HepG2 (cell line): ENCODE data around the gene ZNF30. TPM values are rescaled to one million over a fixed set of nuclear protein-coding genes. Genes with fewer than 3 reads are reported as not detected.

Experiments used
- AHR ChIP-seq: IDR thresholded peaks from 2 replicates; pipeline ENCODE4 v1.6.1; 2018; ENCODE audit warnings: missing genetic modification reagents, missing compliant biosample characterization
- ASH2L ChIP-seq: fragments of 300-600, 200-600 bp; sonication (generic); IDR thresholded peaks from 2 replicates; pipeline ENCODE4 v1.7.0; 2017; ENCODE audit warnings: low read depth, mild to moderate bottlenecking, moderate library complexity, mixed read lengths, low read length; ENCODE audit not compliant: insufficient read length
- ELF1 ChIP-seq: sonication (generic); formaldehyde crosslinking; IDR thresholded peaks from 2 replicates; pipeline ENCODE4 v1.4.0; 2020; ENCODE audit warnings: missing genetic modification reagents
- ELK4 ChIP-seq: sonication (generic); formaldehyde crosslinking; IDR thresholded peaks from 2 replicates; pipeline ENCODE4 v1.9.0; 2021; ENCODE audit warnings: missing genetic modification reagents, borderline replicate concordance
- FOXJ3 ChIP-seq: sonication (generic); formaldehyde crosslinking; IDR thresholded peaks from 2 replicates; pipeline ENCODE4 v1.4.0; 2020; ENCODE audit warnings: missing genetic modification reagents, mild to moderate bottlenecking, borderline replicate concordance
- HNF4A ChIP-seq: sonication (generic); formaldehyde crosslinking; IDR thresholded peaks from 2 replicates; pipeline ENCODE4 v1.4.0; 2020; ENCODE audit warnings: missing genetic modification reagents
- HOXD1 ChIP-seq: sonication (generic); formaldehyde crosslinking; IDR thresholded peaks from 2 replicates; pipeline ENCODE4 v1.5.0; 2020; ENCODE audit warnings: missing genetic modification reagents
- KLF13 ChIP-seq: sonication (generic); formaldehyde crosslinking; IDR thresholded peaks from 2 replicates; pipeline ENCODE4 v1.4.0; 2020; ENCODE audit warnings: mild to moderate bottlenecking, missing genetic modification reagents
- KLF15 ChIP-seq: sonication (generic); formaldehyde crosslinking; IDR thresholded peaks from 2 replicates; pipeline ENCODE4 v1.8.1; 2023; ENCODE audit warnings: borderline replicate concordance, mild to moderate bottlenecking, inconsistent platforms, missing genetic modification reagents, mixed read lengths
- MIER2 ChIP-seq: IDR thresholded peaks from 2 replicates; pipeline ENCODE4 v1.6.1; 2016; ENCODE audit warnings: missing biosample characterization, missing genetic modification reagents
- NFE2 ChIP-seq: sonication (generic); formaldehyde crosslinking; IDR thresholded peaks from 2 replicates; pipeline ENCODE4 v1.4.0; 2020; ENCODE audit warnings: missing genetic modification reagents
- RCOR2 ChIP-seq: IDR thresholded peaks from 2 replicates; pipeline ENCODE4 v1.6.1; 2016; ENCODE audit warnings: missing biosample characterization, missing genetic modification reagents
- SATB2 ChIP-seq: sonication (generic); formaldehyde crosslinking; IDR thresholded peaks from 2 replicates; pipeline ENCODE4 v1.5.0; 2020; ENCODE audit warnings: missing genetic modification reagents
- SKI ChIP-seq: fragments of 450-650 bp; IDR thresholded peaks from one replicate; pipeline ENCODE4 v1.6.1; 2018; ENCODE audit warnings: mild to moderate bottlenecking; ENCODE audit not compliant: partially characterized antibody
- SNRNP70 ChIP-seq: fragments of 200-400 bp; formaldehyde crosslinking; IDR thresholded peaks from 2 replicates; pipeline ENCODE4 v1.6.1; 2017; ENCODE audit warnings: mild to moderate bottlenecking, low read depth, low read length, moderate library complexity
- SRSF1 ChIP-seq: fragments of 200-400 bp; formaldehyde crosslinking; optimal IDR thresholded peaks from 2 replicates; pipeline ENCODE3; 2017; ENCODE audit warnings: mild to moderate bottlenecking, low read depth, low read length, moderate library complexity
- TP53 ChIP-seq: sonication (generic); formaldehyde crosslinking; conservative IDR thresholded peaks from 2 replicates; pipeline ENCODE4 v1.4.0; 2020; ENCODE audit warnings: missing genetic modification reagents
- ZBTB8A ChIP-seq: sonication (generic); formaldehyde crosslinking; IDR thresholded peaks from 2 replicates; pipeline ENCODE4 v1.4.0; 2020; ENCODE audit warnings: mild to moderate bottlenecking, low read depth, missing genetic modification reagents, borderline replicate concordance
- ZFP36 ChIP-seq: fragments of 150-350 bp; IDR thresholded peaks from 2 replicates; pipeline ENCODE4 v1.6.1; 2018; ENCODE audit warnings: borderline replicate concordance, low read length, low read depth; ENCODE audit not compliant: partially characterized antibody
- ZNF256 ChIP-seq: sonication (generic); formaldehyde crosslinking; conservative IDR thresholded peaks from 2 replicates; pipeline ENCODE4 v1.4.0; 2020; ENCODE audit warnings: missing genetic modification reagents
- ZNF3 ChIP-seq: IDR thresholded peaks from 2 replicates; pipeline ENCODE4 v1.7.0; 2017; ENCODE audit warnings: inconsistent platforms
- ZNF326 ChIP-seq: sonication (generic); formaldehyde crosslinking; IDR thresholded peaks from 2 replicates; pipeline ENCODE4 v1.4.0; 2020; ENCODE audit warnings: missing genetic modification reagents, borderline replicate concordance
- ZNF512B ChIP-seq: sonication (generic); formaldehyde crosslinking; IDR thresholded peaks from 2 replicates; pipeline ENCODE4 v1.5.1; 2020; ENCODE audit warnings: missing genetic modification reagents, mild to moderate bottlenecking, borderline replicate concordance
- ZNF546 ChIP-seq: sonication (generic); formaldehyde crosslinking; conservative IDR thresholded peaks from 2 replicates; pipeline ENCODE4 v1.8.1; 2023; ENCODE audit warnings: mild to moderate bottlenecking, missing genetic modification reagents
- ZNF672 ChIP-seq: sonication (generic); formaldehyde crosslinking; IDR thresholded peaks from 2 replicates; pipeline ENCODE4 v1.8.1; 2022; ENCODE audit warnings: missing genetic modification reagents
- ZNF816 ChIP-seq: sonication (generic); formaldehyde crosslinking; IDR thresholded peaks from 2 replicates; pipeline ENCODE4 v1.8.0; 2022; ENCODE audit warnings: missing genetic modification reagents, mild to moderate bottlenecking, borderline replicate concordance
- polyA plus RNA-seq, 8 experiments: library from polyadenylated mRNA; depleted of rRNA in 3 of 8; stranded (reverse) in 7 of 8; unstranded in 1 of 8; fragments of >200 nt; fragmentation: Illumina TruSeq in 4 of 8; extraction: Trizol in 4 of 8; gene quantifications; 2 replicates each; pipeline versions ENCODE4 v1.2.1 to v1.2.3, GENCODE V29; 2011 to 2016; ENCODE audit warnings: low read depth in 4 of 8, missing spikeins in 1 of 8, mixed read lengths in 1 of 8; ENCODE audit not compliant: insufficient read depth in 1 of 8
- total RNA-seq, 5 experiments: library from RNA; depleted of rRNA; stranded (reverse); fragments of >200 nt; fragmentation: Illumina TruSeq; extraction: Trizol; gene quantifications; 2 replicates each; pipeline ENCODE4 v1.2.3, GENCODE V29; 2016; ENCODE audit warnings: low read depth in 1 of 5
- TF ChIP-seq, protein P1 (sequence below): sonication (generic); formaldehyde crosslinking; IDR thresholded peaks from 2 replicates; pipeline ENCODE4 v1.5.0; 2020; ENCODE audit warnings: missing genetic modification reagents

ZNF30 gene
- total and polyA plus RNA-seq, 2 of the 13 experiments (the other 11 are each of a cell fraction or from before 2014, with no cell fraction given): 2.3 to 4.4 TPM

DNA sequence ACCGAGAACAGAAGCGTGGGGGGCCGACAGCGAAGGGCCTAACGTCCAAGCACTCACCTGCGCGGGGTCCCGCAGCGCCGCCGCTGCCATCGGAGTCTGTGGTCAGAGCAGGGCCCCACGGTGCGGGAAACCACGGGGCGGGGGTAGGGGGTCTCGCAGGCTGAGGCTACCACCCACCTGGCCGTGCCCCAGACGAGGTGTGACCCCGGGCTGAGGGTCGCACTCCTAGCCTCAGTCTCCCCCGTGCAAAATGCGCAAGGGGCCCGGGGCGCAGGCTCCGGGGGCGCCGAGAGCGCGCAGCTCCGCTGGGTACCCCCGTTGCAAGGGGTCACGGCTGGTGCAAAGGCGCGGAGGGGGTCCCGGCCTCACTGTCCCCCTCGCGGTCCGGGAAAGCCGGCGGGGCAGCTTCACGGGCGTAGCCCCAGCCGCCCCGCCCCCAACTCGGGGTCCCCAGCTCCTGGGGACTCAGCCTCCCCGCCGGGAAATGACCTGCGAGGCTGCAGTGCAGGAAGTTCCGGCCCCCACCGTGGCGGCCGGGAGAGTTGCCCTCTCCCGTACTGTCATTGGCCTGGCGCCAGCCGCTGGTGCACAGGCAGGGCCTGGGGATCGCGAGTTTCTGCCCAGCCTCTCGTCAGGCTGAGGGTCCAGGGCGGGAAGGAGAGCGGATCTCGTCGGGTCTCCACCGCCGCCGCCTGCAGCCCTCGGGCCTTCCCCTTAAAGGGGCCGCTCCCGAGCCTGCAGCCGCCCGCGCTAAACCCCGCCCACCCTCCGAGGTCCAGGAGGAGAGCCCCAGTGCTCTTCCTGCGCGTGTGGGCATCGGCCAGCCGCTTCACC lies 37.1 kb downstream of the ZNF30 start, which contains the start of gene ZNF792 (continued):
- 0 out of 2 replicates have a peak, but pooled peaks have one; percentile 6 for TF ChIP-seq HOXD1 (CRISPR knock-in tag)
- TF ChIP-seq SATB2 (CRISPR knock-in tag): no peak
- TF ChIP-seq, protein P1, sequence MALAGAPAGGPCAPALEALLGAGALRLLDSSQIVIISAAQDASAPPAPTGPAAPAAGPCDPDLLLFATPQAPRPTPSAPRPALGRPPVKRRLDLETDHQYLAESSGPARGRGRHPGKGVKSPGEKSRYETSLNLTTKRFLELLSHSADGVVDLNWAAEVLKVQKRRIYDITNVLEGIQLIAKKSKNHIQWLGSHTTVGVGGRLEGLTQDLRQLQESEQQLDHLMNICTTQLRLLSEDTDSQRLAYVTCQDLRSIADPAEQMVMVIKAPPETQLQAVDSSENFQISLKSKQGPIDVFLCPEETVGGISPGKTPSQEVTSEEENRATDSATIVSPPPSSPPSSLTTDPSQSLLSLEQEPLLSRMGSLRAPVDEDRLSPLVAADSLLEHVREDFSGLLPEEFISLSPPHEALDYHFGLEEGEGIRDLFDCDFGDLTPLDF (CRISPR knock-in tag): no peak
- TF ChIP-seq KLF15: no peak
- TF ChIP-seq ASH2L: peak; percentile 60
- TF ChIP-seq ELF1 (CRISPR knock-in tag): peak; percentile 52; the same call in 1 of the 2 replicates
- no peak for TF ChIP-seq FOXJ3 (CRISPR knock-in tag)
- TF ChIP-seq ZNF512B (CRISPR knock-in tag): no peak
- TF ChIP-seq TP53 (CRISPR knock-in tag): no peak
- no peak for TF ChIP-seq NFE2 (CRISPR knock-in tag)
- TF ChIP-seq ZFP36: no peak
- no peak for TF ChIP-seq SNRNP70
- no peak for TF ChIP-seq RCOR2 (CRISPR knock-in tag)
- no peak for TF ChIP-seq ZNF816 (CRISPR knock-in tag)
- no peak for TF ChIP-seq ELK4 (CRISPR knock-in tag)
- TF ChIP-seq SRSF1: no peak
- TF ChIP-seq MIER2 (CRISPR knock-in tag): no peak
- no peak for TF ChIP-seq KLF13
- TF ChIP-seq ZNF256: no peak
- no peak for TF ChIP-seq SKI
- TF ChIP-seq AHR (CRISPR knock-in tag): no peak
- TF ChIP-seq ZNF326 (CRISPR knock-in tag): no peak
- no peak for TF ChIP-seq ZBTB8A
- peak; percentile 41; the same call in 1 of the 2 replicates for TF ChIP-seq ZNF546
- TF ChIP-seq ZNF672 (CRISPR knock-in tag): no peak
- TF ChIP-seq ZNF3 (CRISPR knock-in tag): no peak
- peak; percentile 22; the same call in 1 of the 2 replicates for TF ChIP-seq HNF4A (CRISPR knock-in tag)
